ENCODE measurements around the gene CSH1.

CSH1 gene

DNA sequence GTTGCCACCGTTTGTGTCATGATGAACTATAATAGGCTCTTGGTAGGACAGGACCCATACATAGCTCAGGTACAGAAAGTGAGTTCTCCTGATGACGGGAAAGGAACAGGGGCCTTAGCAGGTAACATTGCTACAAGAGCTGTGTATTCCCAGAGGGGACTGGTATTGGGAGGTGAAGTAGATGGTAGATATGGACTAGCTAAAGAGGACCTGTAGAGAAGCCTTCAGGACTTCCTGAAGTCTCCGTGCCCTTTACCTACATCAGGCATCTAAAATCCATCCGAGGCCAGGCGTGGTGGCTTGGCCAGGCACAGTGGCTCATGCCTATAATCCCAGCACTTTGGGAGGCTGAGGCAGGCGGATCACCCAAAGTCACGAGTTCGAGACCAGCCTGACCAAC lies 41.2 kb downstream of the CSH1 start:
- DNase-seq: no peak

DNA sequence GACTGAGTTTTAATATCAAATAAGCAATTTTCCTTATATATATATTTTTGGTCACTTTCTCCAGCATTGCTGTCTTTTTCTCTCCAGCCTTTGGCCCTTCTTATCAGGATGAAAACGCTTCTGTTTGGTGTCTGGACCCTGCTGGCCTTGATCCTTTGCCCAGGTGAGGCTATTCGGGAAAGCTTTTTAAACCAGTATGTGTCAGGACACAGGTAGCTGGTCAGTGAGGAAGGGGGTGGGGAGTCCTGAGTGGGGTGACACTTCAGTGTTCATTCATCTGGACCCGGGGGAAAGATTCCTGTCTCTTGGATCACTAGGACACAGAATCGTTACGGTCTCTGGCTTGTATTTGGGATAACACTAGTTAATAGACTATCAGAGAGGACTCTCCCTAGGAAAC lies 41.7 kb downstream of the CSH1 start:
- DNase-seq: no peak

DNA sequence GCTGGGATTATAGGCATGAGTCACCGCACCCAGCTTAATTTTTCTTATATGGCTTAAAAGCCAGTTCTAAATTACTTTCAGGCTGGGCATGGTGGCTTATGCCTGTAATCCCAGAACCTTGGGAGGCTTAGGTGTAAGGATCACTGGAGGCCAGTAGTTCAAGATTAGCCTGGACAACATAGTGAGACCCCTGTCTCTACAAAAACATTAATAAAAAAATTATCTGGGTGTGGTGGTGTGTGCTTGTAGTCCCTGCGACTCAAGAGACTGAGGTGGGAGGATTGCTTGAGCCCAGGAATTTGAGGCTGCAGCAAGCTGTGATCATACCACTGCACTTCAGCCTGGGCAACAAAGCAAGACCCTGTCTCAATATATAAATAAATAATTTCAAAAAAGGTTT lies 43.1 kb downstream of the CSH1 start:
- no peak for DNase-seq

DNA sequence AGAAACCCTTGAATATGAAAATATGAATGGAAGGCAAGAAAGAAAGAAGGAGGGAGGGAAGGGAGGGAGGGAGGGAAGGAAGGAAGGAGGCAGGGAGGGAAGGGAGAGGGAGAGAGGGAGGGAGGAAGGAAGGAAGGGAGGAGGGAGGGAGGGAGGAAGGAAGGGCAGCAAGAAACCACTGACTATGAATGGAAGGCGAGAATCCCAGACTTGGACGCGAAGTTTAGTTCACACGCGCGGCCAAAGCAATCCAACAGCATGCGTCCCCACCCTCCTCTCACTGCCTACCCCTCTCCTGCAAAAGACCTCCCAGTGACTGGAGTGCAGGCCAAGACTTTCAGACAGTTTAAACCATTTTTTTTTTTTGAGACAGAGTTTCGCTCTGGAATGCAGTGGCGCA lies 46.0 kb downstream of the CSH1 start:
- DNase-seq: no peak

DNA sequence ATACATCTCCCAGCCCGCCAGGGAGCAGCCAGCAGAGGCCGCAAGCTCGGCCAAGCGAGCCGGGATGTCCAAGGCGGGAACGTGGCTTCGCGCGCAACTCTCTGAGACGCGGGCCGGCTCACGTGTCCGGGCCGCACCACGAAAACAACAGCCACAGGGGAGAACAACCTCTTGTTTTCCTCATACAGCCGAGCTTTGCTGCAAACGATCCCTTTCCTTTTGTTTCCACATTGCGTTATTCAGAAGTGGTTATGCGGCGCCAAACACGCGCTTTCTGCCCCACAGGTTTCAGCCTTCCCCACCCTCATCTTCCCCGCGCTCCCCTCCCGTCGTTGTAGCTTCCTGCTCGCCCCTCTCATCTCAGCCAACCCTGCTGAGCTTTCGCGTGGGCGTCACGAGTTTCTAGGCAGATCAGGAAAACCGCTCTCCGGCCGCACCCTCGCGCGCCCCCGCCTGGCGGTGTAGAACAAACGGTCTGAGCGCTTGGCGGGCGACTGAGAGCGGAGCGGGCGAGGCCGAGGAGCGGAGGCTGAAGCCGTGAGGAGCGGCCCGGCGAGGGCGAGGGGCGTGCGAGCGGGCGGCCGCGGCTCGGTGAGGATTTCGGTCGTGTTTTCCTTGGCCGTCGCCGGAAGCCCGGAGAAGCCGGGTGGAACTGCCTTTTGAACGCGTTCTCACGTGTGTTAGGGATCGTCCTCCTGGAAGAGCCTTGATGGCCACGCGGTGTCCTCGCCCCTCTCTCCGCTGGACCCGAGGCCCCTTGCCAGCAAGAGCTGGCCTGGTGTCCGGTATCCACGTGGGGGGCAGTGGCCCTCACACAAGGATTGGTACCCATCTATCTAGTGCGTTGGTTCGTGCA lies 47.3 kb downstream of the CSH1 start:
- peak; percentile 8 for DNase-seq

DNA sequence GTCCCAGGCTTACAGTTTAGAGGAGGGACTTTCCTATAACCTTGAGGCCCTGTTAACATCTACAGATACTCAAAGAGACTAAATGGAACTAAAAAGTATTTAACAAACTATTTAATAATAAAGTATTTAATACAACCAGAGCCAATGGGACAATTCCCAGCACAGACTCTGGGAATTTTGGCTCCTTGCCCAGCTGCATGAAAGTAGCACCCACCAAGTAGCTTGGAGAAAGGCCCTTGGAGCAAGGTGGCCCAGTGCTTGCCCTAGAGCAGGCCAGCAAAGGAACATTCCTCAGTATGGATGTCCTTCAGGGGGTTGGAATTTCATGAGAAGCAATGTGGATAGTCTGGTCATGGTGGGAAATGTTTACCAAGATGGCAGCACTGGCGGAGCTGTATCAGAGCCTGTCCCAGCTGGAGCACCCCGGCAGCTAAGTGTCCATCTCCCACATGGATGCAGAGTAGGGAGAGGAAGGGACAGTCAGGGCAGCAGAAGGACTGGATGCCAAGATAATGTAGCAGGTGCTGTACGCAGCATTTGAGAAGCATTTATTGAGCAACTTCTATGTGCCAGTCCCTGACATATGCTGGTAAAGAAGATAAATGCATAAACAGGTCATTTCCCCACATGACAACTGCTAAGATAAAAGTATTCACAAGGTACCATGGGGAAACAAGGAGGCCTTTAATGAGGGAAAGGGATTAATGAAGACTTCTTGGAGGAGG lies 48.7 kb downstream of the CSH1 start:
- no peak for DNase-seq

DNA sequence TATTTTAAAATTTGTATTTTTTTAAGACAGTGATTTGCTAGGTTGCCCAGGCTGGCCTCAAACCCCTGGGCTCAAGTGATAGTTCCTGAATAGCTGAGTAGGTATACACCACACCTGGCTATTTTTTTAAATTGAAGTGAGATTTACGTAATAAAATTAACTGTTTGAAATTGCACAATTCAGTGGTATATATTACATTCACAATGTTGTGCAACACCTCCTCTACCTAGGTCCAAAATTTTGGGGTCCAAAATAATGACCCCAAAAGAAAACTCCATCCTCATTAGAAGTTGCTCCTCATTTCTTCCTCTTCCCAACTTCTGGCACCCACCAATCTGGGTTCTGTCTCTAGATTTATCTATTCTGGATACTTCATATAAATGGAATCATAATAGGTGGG lies 50.9 kb downstream of the CSH1 start:
- no peak for DNase-seq

Measured in COR-L47 (cell line).